ENCODE data around the gene EIF4A3. TPM values are rescaled to one million over a fixed set of nuclear protein-coding genes. Genes with fewer than 3 reads are reported as not detected.

The EIF4A3 gene
- total RNA-seq, 1 donor from 2014 or later, result 89.9 TPM

DNA sequence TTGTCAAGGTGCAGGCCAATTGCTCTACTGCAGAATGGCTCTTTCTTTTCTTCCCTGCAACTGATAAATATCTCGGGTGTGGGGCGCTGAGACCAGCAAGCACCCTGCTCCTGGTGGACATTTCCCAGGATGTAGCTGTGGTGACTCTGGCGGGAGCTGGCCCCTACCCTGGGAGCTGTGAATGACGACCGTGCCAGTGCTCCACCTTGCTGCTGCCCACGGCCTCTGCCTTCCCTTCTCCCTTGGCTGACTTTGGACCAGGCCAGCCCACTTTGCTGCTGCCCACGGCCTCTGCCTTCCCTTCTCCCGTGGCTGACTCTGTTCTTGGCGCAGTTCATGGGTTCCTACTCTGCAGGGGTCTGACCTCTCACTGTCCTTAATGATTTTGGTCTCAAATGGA, 39.0 kb upstream of the EIF4A3 start:
- H3K36me3 ChIP-seq (ENCODE audit: insufficient read depth, low read length), result no peaks in the 10 kb centered on the region
- no peaks in the 10 kb centered on the region for H3K4me1 ChIP-seq (ENCODE audit: insufficient read depth, low read length)
- H3K4me3 ChIP-seq (ENCODE audit: insufficient read depth, low read depth, low read length), result no peak overlapping the region
- Mint-ChIP-seq H3K27ac (ENCODE audit: unreplicated experiment) (no peak overlapping the region), H3K36me3 (ENCODE audit: low read depth, unreplicated experiment) (no peaks in the 10 kb centered on the region), H3K27me3 (ENCODE audit: low read depth, unreplicated experiment) (peaks cover 25% of the 10 kb centered on the region), H3K9me3 (ENCODE audit: unreplicated experiment) (no peaks in the 10 kb centered on the region), H3K4me1 (ENCODE audit: low read depth, unreplicated experiment) (peaks cover 5% of the 10 kb centered on the region), H3K4me3 (ENCODE audit: unreplicated experiment) (no peak overlapping the region)
- H3K9ac ChIP-seq (ENCODE audit: low read length), result no peak overlapping the region
- no peak overlapping the region for H3K27ac ChIP-seq (ENCODE audit: low read depth, low read length)
- no peak for FAIRE-seq
- no peaks in the 10 kb centered on the region for H4K20me1 ChIP-seq (ENCODE audit: insufficient read depth, low read length)
- H3K9me3 ChIP-seq (ENCODE audit: insufficient read depth, low read depth, low read length), result no peaks in the 10 kb centered on the region
- H3K4me2 ChIP-seq (ENCODE audit: low read length), result no peak overlapping the region
- no peak for DNase-seq (ENCODE audit: low read depth)
- peaks cover 7% of the 10 kb centered on the region for H3K27me3 ChIP-seq (ENCODE audit: insufficient read depth, low read length)
- H3K79me2 ChIP-seq (ENCODE audit: insufficient read depth, low read length), result no peaks in the 10 kb centered on the region
- H2AFZ ChIP-seq (ENCODE audit: low read depth, low read length), result no peak overlapping the region
- TF ChIP-seq CTCF (IDR thresholded peaks at IDR 0.05; ENCODE audit: insufficient read depth, low read depth, low read length) (no peak), EZH2 (IDR thresholded peaks at IDR 0.05; ENCODE audit: insufficient read depth, low read length) (no peak)

DNA sequence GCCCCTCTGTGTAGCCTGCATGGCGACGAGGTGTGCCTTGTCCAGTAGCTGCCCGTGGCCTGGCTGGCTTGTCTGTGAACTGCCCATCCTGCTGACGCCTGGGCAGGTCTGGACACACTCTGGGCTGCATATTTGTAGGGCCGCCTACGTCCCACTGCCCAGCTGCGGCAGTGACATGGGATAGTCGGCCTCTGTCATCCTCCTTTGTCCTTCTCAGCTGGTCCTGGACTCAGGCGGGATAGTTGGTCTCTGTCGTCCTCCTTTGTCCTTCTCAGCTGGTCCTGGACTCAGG, 37.4 kb upstream of the EIF4A3 start:
- H3K4me3 Mint-ChIP-seq (ENCODE audit: unreplicated experiment), result no peak overlapping the region
- H3K27ac ChIP-seq (ENCODE audit: low read depth, low read length), result no peak overlapping the region
- FAIRE-seq (no peak), DNase-seq (ENCODE audit: low read depth) (no peak)
- H3K9me3 Mint-ChIP-seq (ENCODE audit: unreplicated experiment), result no peaks in the 10 kb centered on the region
- no peak overlapping the region for H3K9ac ChIP-seq (ENCODE audit: low read length)
- H3K27me3 Mint-ChIP-seq (ENCODE audit: low read depth, unreplicated experiment), result peaks cover 22% of the 10 kb centered on the region
- peaks cover 9% of the 10 kb centered on the region for H3K27me3 ChIP-seq (ENCODE audit: insufficient read depth, low read length)
- H3K79me2 ChIP-seq (ENCODE audit: insufficient read depth, low read length), result no peaks in the 10 kb centered on the region
- peaks cover 5% of the 10 kb centered on the region for H3K4me1 Mint-ChIP-seq (ENCODE audit: low read depth, unreplicated experiment)
- no peaks in the 10 kb centered on the region for H3K9me3 ChIP-seq (ENCODE audit: insufficient read depth, low read depth, low read length)
- no peak overlapping the region for H3K4me2 ChIP-seq (ENCODE audit: low read length)
- no peaks in the 10 kb centered on the region for H3K36me3 ChIP-seq (ENCODE audit: insufficient read depth, low read length)
- H3K27ac Mint-ChIP-seq (ENCODE audit: unreplicated experiment), result no peak overlapping the region
- no peaks in the 10 kb centered on the region for H3K36me3 Mint-ChIP-seq (ENCODE audit: low read depth, unreplicated experiment)
- H4K20me1 ChIP-seq (ENCODE audit: insufficient read depth, low read length), result no peaks in the 10 kb centered on the region
- no peak for TF ChIP-seq EZH2 (IDR thresholded peaks at IDR 0.05; ENCODE audit: insufficient read depth, low read length)
- TF ChIP-seq CTCF (IDR thresholded peaks at IDR 0.05; ENCODE audit: insufficient read depth, low read depth, low read length), result no peak
- H2AFZ ChIP-seq (ENCODE audit: low read depth, low read length), result no peak overlapping the region
- H3K4me3 ChIP-seq (ENCODE audit: insufficient read depth, low read depth, low read length), result no peak overlapping the region
- H3K4me1 ChIP-seq (ENCODE audit: insufficient read depth, low read length), result no peaks in the 10 kb centered on the region

- H3K4me1 Mint-ChIP-seq (ENCODE audit: low read depth, unreplicated experiment), result peaks cover 5% of the 10 kb centered on the region
- peaks cover 26% of the 10 kb centered on the region for H3K27me3 Mint-ChIP-seq (ENCODE audit: low read depth, unreplicated experiment)
- no peaks in the 10 kb centered on the region for H3K9me3 ChIP-seq (ENCODE audit: insufficient read depth, low read depth, low read length)
- no peaks in the 10 kb centered on the region for H3K79me2 ChIP-seq (ENCODE audit: insufficient read depth, low read length)
- no peak for FAIRE-seq
- DNase-seq (ENCODE audit: low read depth), result no peak
- no peaks in the 10 kb centered on the region for H3K9me3 Mint-ChIP-seq (ENCODE audit: unreplicated experiment)
- no peak overlapping the region for H3K4me2 ChIP-seq (ENCODE audit: low read length)
- H3K4me1 ChIP-seq (ENCODE audit: insufficient read depth, low read length), result no peaks in the 10 kb centered on the region
- no peaks in the 10 kb centered on the region for H4K20me1 ChIP-seq (ENCODE audit: insufficient read depth, low read length)
- H3K27ac Mint-ChIP-seq (ENCODE audit: unreplicated experiment), result no peak overlapping the region
- TF ChIP-seq EZH2 (IDR thresholded peaks at IDR 0.05; ENCODE audit: insufficient read depth, low read length), result no peak
- TF ChIP-seq CTCF (IDR thresholded peaks at IDR 0.05; ENCODE audit: insufficient read depth, low read depth, low read length), result no peak
- no peaks in the 10 kb centered on the region for H3K36me3 ChIP-seq (ENCODE audit: insufficient read depth, low read length)
- no peaks in the 10 kb centered on the region for H3K36me3 Mint-ChIP-seq (ENCODE audit: low read depth, unreplicated experiment)
- no peak overlapping the region for H3K9ac ChIP-seq (ENCODE audit: low read length)
- H2AFZ ChIP-seq (ENCODE audit: low read depth, low read length), result no peak overlapping the region
- H3K27me3 ChIP-seq (ENCODE audit: insufficient read depth, low read length), result peaks cover 5% of the 10 kb centered on the region
- no peak overlapping the region for H3K4me3 Mint-ChIP-seq (ENCODE audit: unreplicated experiment)
- no peak overlapping the region for H3K4me3 ChIP-seq (ENCODE audit: insufficient read depth, low read depth, low read length)
- H3K27ac ChIP-seq (ENCODE audit: low read depth, low read length), result no peak overlapping the region
Measured at GRCh38 chr17:80183581-80184422, 36.9 kb upstream of the EIF4A3 start.
